GM20431 (cell line): ENCODE measurements around the gene PHF24.

Source experiments
- in situ Hi-C: fragments of 300-500 bp; cut with MseI, MboI; formaldehyde crosslinking; loops from one replicate; pipeline ENCODE4 v1.15.0; 2020; ENCODE audit warnings: low sequenced_read_pairs; ENCODE audit not compliant: unreplicated experiment

PHF24 gene

GRCh38 chr9:34980181-34980761 lies 22.2 kb downstream of the PHF24 start:
- in situ Hi-C loops = loop anchor here (10.0 kb wide), 1 partner anchor 75 kb away; no protein-coding TSS in a partner anchor

- in situ Hi-C loops = loop anchor here (10.0 kb wide), 1 partner anchor 78 kb away; no protein-coding TSS in a partner anchor
Observed at GRCh38 chr9:34982361-34982760, 24.3 kb downstream of the PHF24 start.

- in situ Hi-C loops = loop anchor here (10.0 kb wide), 1 partner anchor 78 kb away; no protein-coding TSS in a partner anchor
Observed at GRCh38 chr9:34983209-34983608, 25.1 kb downstream of the PHF24 start.

GRCh38 chr9:34984049-34984448 lies 26.0 kb downstream of the PHF24 start:
- in situ Hi-C loops = loop anchor here (10.0 kb wide), 1 partner anchor 79 kb away; no protein-coding TSS in a partner anchor

GRCh38 chr9:34985311-34985899 lies 27.3 kb downstream of the PHF24 start:
- in situ Hi-C loops = loop anchor here (10.0 kb wide), 1 partner anchor 81 kb away; no protein-coding TSS in a partner anchor

- in situ Hi-C loops = loop anchor here (10.0 kb wide), 1 partner anchor 82 kb away; no protein-coding TSS in a partner anchor
Observed at GRCh38 chr9:34986540-34987047, 28.5 kb downstream of the PHF24 start.

GRCh38 chr9:34987160-34987901 lies 29.2 kb downstream of the PHF24 start:
- in situ Hi-C loops = loop anchor here (10.0 kb wide), 1 partner anchor 83 kb away; no protein-coding TSS in a partner anchor

- in situ Hi-C loops = loop anchor here (10.0 kb wide), 1 partner anchor 84 kb away; no protein-coding TSS in a partner anchor
Observed at GRCh38 chr9:34988218-34989002, 30.3 kb downstream of the PHF24 start.

GRCh38 chr9:34989003-34989945 lies 31.2 kb downstream of the PHF24 start, which contains the start of gene DNAJB5:
Gene DNAJB5, plus strand, starts transcription at chr9:34989745. Its CDS starts 886 bp downstream, at chr9:34990631.
- in situ Hi-C loops = loop anchor here (10.0 kb wide), 1 partner anchor 84 kb away; no protein-coding TSS in a partner anchor

GRCh38 chr9:34989946-34990635 lies 32.0 kb downstream of the PHF24 start:
- in situ Hi-C loops = loop anchor here (10.0 kb wide), 1 partner anchor 85 kb away; no protein-coding TSS in a partner anchor

- in situ Hi-C loops = no loop called here
Observed at GRCh38 chr9:34990908-34991606, 33.0 kb downstream of the PHF24 start.

- in situ Hi-C loops = no loop called here
Observed at GRCh38 chr9:34991607-34992375, 33.7 kb downstream of the PHF24 start.

GRCh38 chr9:34992376-34992951 lies 34.4 kb downstream of the PHF24 start:
- in situ Hi-C loops = no loop called here

GRCh38 chr9:34993502-34994259 lies 35.6 kb downstream of the PHF24 start:
- in situ Hi-C loops = no loop called here

- in situ Hi-C loops = no loop called here
Observed at GRCh38 chr9:34994260-34994899, 36.3 kb downstream of the PHF24 start.
